GM19023 (cell line): ENCODE data around the gene FLYWCH1.
"Not testable (repeated sequence)": the region's sequence is repeated elsewhere in the genome, so short reads cannot be mapped to it uniquely, and the experiment has no call there.

Source experiments
- ATAC-seq: cut with Tn5 transposase; IDR thresholded peaks from one replicate; pipeline ENCODE4 v1.9.1; 2021; ENCODE audit warnings: mild to moderate bottlenecking, moderate library complexity; ENCODE audit not compliant: unreplicated experiment

Gene FLYWCH1

GRCh38 chr16:2898831-2899563, 12.7 kb upstream of the FLYWCH1 start:
- ATAC-seq: no peak

GRCh38 chr16:2899564-2900072, 12.1 kb upstream of the FLYWCH1 start:
- no peak for ATAC-seq

GRCh38 chr16:2900526-2901075, 11.1 kb upstream of the FLYWCH1 start:
- ATAC-seq: no peak

- no peak for ATAC-seq
Observed at GRCh38 chr16:2902337-2903130, 9.2 kb upstream of the FLYWCH1 start.

GRCh38 chr16:2904100-2904921, 7.4 kb upstream of the FLYWCH1 start:
- ATAC-seq: peak; percentile 46

GRCh38 chr16:2904922-2905240, 6.8 kb upstream of the FLYWCH1 start:
- peak; percentile 8 for ATAC-seq

GRCh38 chr16:2905241-2905987, 6.3 kb upstream of the FLYWCH1 start:
- peak; percentile 69 for ATAC-seq

GRCh38 chr16:2905988-2906387, 5.7 kb upstream of the FLYWCH1 start:
- ATAC-seq: no peak

GRCh38 chr16:2907084-2907753, 4.5 kb upstream of the FLYWCH1 start:
- not testable (repeated sequence) for ATAC-seq

- no peak for ATAC-seq
Observed at GRCh38 chr16:2910441-2910969, 1.2 kb upstream of the FLYWCH1 start.

- ATAC-seq: peak; percentile 18
Observed at GRCh38 chr16:2912330-2913199, 834 bp downstream of the FLYWCH1 start.

GRCh38 chr16:2913603-2914002, 1.9 kb downstream of the FLYWCH1 start:
- no peak for ATAC-seq

- no peak for ATAC-seq
Observed at GRCh38 chr16:2914233-2914632, 2.5 kb downstream of the FLYWCH1 start.

- ATAC-seq: no peak
Observed at GRCh38 chr16:2915196-2915929, 3.6 kb downstream of the FLYWCH1 start.

- ATAC-seq: no peak
Observed at GRCh38 chr16:2919511-2920255, 8.0 kb downstream of the FLYWCH1 start.

- ATAC-seq: no peak
Observed at GRCh38 chr16:2923481-2923880, 11.8 kb downstream of the FLYWCH1 start.
